ENCODE data around the gene MCM9.

- TF ChIP-seq, protein P1, sequence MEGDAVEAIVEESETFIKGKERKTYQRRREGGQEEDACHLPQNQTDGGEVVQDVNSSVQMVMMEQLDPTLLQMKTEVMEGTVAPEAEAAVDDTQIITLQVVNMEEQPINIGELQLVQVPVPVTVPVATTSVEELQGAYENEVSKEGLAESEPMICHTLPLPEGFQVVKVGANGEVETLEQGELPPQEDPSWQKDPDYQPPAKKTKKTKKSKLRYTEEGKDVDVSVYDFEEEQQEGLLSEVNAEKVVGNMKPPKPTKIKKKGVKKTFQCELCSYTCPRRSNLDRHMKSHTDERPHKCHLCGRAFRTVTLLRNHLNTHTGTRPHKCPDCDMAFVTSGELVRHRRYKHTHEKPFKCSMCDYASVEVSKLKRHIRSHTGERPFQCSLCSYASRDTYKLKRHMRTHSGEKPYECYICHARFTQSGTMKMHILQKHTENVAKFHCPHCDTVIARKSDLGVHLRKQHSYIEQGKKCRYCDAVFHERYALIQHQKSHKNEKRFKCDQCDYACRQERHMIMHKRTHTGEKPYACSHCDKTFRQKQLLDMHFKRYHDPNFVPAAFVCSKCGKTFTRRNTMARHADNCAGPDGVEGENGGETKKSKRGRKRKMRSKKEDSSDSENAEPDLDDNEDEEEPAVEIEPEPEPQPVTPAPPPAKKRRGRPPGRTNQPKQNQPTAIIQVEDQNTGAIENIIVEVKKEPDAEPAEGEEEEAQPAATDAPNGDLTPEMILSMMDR (IDR thresholded peaks at IDR 0.05; ENCODE audit: low read depth, low read length, poor library complexity, severe bottlenecking), result no peak
- TF ChIP-seq EZH2phosphoT487 (IDR thresholded peaks at IDR 0.05; ENCODE audit: borderline replicate concordance, low read length), result no peak
Observed at GRCh38 chr6:118784641-118785164, 150.3 kb downstream of the MCM9 start.
